H9 (cell line): Measurements from ENCODE around the gene SNX22. TPM values are rescaled to one million over a fixed set of nuclear protein-coding genes. Genes with fewer than 3 reads are reported as not detected.

Source experiments
- DNase-seq: peaks from one replicate; pipeline ENCODE4 v3.0.0-alpha.2; 2017
- H2AFZ ChIP-seq: one replicate; pipeline ENCODE4 v1.6.1; 2013; ENCODE audit warnings: mild to moderate bottlenecking, low read length, control low read depth, moderate library complexity
- H2AK5ac ChIP-seq: 2 replicates; pipeline ENCODE4 v1.6.1; 2013; ENCODE audit warnings: low read length, control low read depth, mixed read lengths; ENCODE audit not compliant: insufficient read length
- H2BK120ac ChIP-seq: one replicate; pipeline ENCODE4 v1.6.1; 2013; ENCODE audit warnings: low read depth, mild to moderate bottlenecking, low read length, control low read depth, inconsistent platforms; ENCODE audit not compliant: poor library complexity, severe bottlenecking
- H2BK12ac ChIP-seq: 2 replicates; pipeline ENCODE4 v1.6.1; 2013; ENCODE audit warnings: low read length, control low read depth, mixed read lengths, low read depth; ENCODE audit not compliant: insufficient read length
- H2BK15ac ChIP-seq: 2 replicates; pipeline ENCODE4 v1.6.1; 2013; ENCODE audit warnings: low read depth, low read length, control low read depth
- H2BK20ac ChIP-seq: one replicate; pipeline ENCODE4 v1.6.1; 2013; ENCODE audit warnings: low read depth, mild to moderate bottlenecking, low read length, control low read depth, inconsistent platforms; ENCODE audit not compliant: poor library complexity, severe bottlenecking
- H2BK5ac ChIP-seq: 2 replicates; pipeline ENCODE4 v1.6.1; 2013; ENCODE audit warnings: low read length, control low read depth, mixed read lengths; ENCODE audit not compliant: insufficient read length
- H3K14ac ChIP-seq: 2 replicates; pipeline ENCODE4 v1.6.1; 2013; ENCODE audit warnings: low read length, control low read depth; ENCODE audit not compliant: insufficient read depth
- H3K18ac ChIP-seq: 2 replicates; pipeline ENCODE4 v1.6.1; 2013; ENCODE audit warnings: low read depth, mild to moderate bottlenecking, mixed read lengths, low read length, control low read depth; ENCODE audit not compliant: insufficient read length
- H3K23ac ChIP-seq: 2 replicates; pipeline ENCODE4 v1.6.1; 2013; ENCODE audit warnings: low read length, control low read depth, mixed read lengths, low read depth; ENCODE audit not compliant: insufficient read length
- H3K23me2 ChIP-seq: 2 replicates; pipeline ENCODE4 v1.6.1; 2013; ENCODE audit warnings: low read depth, mild to moderate bottlenecking, mixed read lengths, low read length, control low read depth; ENCODE audit not compliant: insufficient read length, poor library complexity, severe bottlenecking
- H3K27ac ChIP-seq: 2 replicates; pipeline ENCODE4 v1.5.1; 2013; ENCODE audit warnings: low read length, control low read depth, mixed read lengths, low read depth; ENCODE audit not compliant: insufficient read length
- H3K27me3 ChIP-seq: 2 replicates; pipeline ENCODE4 v1.6.1; 2013; ENCODE audit warnings: low read length, control low read depth, inconsistent platforms; ENCODE audit not compliant: insufficient read depth
- H3K4ac ChIP-seq: 2 replicates; pipeline ENCODE4 v1.6.1; 2013; ENCODE audit warnings: low read depth, mild to moderate bottlenecking, control low read depth, inconsistent platforms, low read length, moderate library complexity
- H3K4me1 ChIP-seq: 2 replicates; pipeline ENCODE4 v1.6.1; 2013; ENCODE audit warnings: low read length, control low read depth, inconsistent platforms; ENCODE audit not compliant: insufficient read depth
- H3K4me2 ChIP-seq: 2 replicates; pipeline ENCODE4 v1.6.1; 2013; ENCODE audit warnings: low read length, control low read depth, mixed read lengths; ENCODE audit not compliant: insufficient read length, insufficient read depth
- H3K56ac ChIP-seq: 2 replicates; pipeline ENCODE4 v1.6.1; 2013; ENCODE audit warnings: low read depth, mild to moderate bottlenecking, mixed read lengths, low read length, control low read depth; ENCODE audit not compliant: insufficient read length
- H3K79me1 ChIP-seq: 2 replicates; pipeline ENCODE4 v1.6.1; 2013; ENCODE audit warnings: low read depth, mild to moderate bottlenecking, moderate library complexity, low read length, control low read depth, inconsistent platforms; ENCODE audit not compliant: insufficient read depth, poor library complexity, severe bottlenecking
- H3K79me2 ChIP-seq: 2 replicates; pipeline ENCODE4 v1.6.1; 2013; ENCODE audit warnings: low read length, control low read depth, inconsistent platforms; ENCODE audit not compliant: insufficient read depth
- H3K9ac ChIP-seq: 2 replicates; pipeline ENCODE4 v1.6.1; 2013; ENCODE audit warnings: low read length, control low read depth, mixed read lengths; ENCODE audit not compliant: insufficient read length; ENCODE audit errors: extremely low read depth
- H3K9me3 ChIP-seq: one replicate; pipeline ENCODE4 v1.6.1; 2013; ENCODE audit warnings: low read depth, low read length, inconsistent platforms; ENCODE audit not compliant: control insufficient read depth
- H3T11ph ChIP-seq: one replicate; pipeline ENCODE4 v1.6.1; 2013; ENCODE audit warnings: mild to moderate bottlenecking, low read length, control low read depth, inconsistent platforms
- H4K20me1 ChIP-seq: one replicate; pipeline ENCODE4 v1.6.1; 2013; ENCODE audit not compliant: control insufficient read depth, insufficient read length, insufficient read depth
- H4K5ac ChIP-seq: 2 replicates; pipeline ENCODE4 v1.6.1; 2013; ENCODE audit warnings: low read depth, mild to moderate bottlenecking, mixed read lengths, low read length, control low read depth; ENCODE audit not compliant: insufficient read length
- H4K8ac ChIP-seq: replicated peaks from 2 replicates; pipeline ENCODE4 v1.6.1; 2013; ENCODE audit warnings: low read length, control low read depth, mixed read lengths, low read depth; ENCODE audit not compliant: insufficient read length
- H4K91ac ChIP-seq: 2 replicates; pipeline ENCODE4 v1.6.1; 2013; ENCODE audit warnings: low read depth, mild to moderate bottlenecking, moderate library complexity, mixed read lengths, low read length, control low read depth; ENCODE audit not compliant: insufficient read length
- H3K27ac Mint-ChIP-seq, 3 experiments: 2 replicates in 2 of 3; 3 replicates in 1 of 3; pipeline ENCODE4 v1.8.0; 2020 to 2021; ENCODE audit warnings: mixed read lengths in 3 of 3, mild to moderate bottlenecking in 1 of 3, moderate library complexity in 1 of 3
- H3K27me3 Mint-ChIP-seq: 2 replicates; pipeline ENCODE4 v1.8.0; 2021; ENCODE audit warnings: low read depth, mild to moderate bottlenecking, moderate library complexity, mixed read lengths
- H3K36me3 Mint-ChIP-seq, 3 experiments: 2 replicates in 2 of 3; 3 replicates in 1 of 3; pipeline ENCODE4 v1.8.0; 2020 to 2021; ENCODE audit warnings: low read depth in 3 of 3, mixed read lengths in 3 of 3; ENCODE audit not compliant: insufficient read depth in 1 of 3
- H3K4me1 Mint-ChIP-seq, 2 experiments: 2 replicates each; pipeline ENCODE4 v1.8.0; 2020; ENCODE audit warnings: mixed read lengths in 2 of 2
- H3K4me3 Mint-ChIP-seq, 2 experiments: 2 replicates in 1 of 2; 3 replicates in 1 of 2; pipeline ENCODE4 v1.8.0; 2020 to 2021; ENCODE audit warnings: mild to moderate bottlenecking in 2 of 2, mixed read lengths in 2 of 2, moderate library complexity in 1 of 2
- H3K9me3 Mint-ChIP-seq, 2 experiments: 2 replicates in 1 of 2; 3 replicates in 1 of 2; pipeline ENCODE4 v1.8.0; 2020; ENCODE audit warnings: mild to moderate bottlenecking in 2 of 2, mixed read lengths in 2 of 2, moderate library complexity in 1 of 2
- CTCF ChIP-seq: fragments of 200-600 bp; sonication (generic); conservative IDR thresholded peaks from 3 replicates; pipeline ENCODE4 v1.8.0; 2021; ENCODE audit warnings: antibody characterized with exemption, mild to moderate bottlenecking
- WGBS: extraction: QIAGEN DNeasy Blood & Tissue Kit; methylation state at CpG from one replicate; pipeline ENCODE4 v1.1.7; 2013; ENCODE audit warnings: missing lambda C conversion rate, low lambda C conversion rate, mixed read lengths; ENCODE audit not compliant: insufficient read length; ENCODE audit errors: extremely low coverage; 5-methylcytosine and 5-hydroxymethylcytosine counted together
- total RNA-seq: library from RNA; stranded (reverse); gene quantifications from 2 replicates; pipeline ENCODE4 v1.2.1, GENCODE V29; 2021

The SNX22 gene
- total RNA-seq, 1 experiment from 2014 or later, result 4.8 TPM

GRCh38 chr15:64153480-64154367 lies 2.2 kb downstream of the SNX22 start:
- Histone ChIP-seq H3K27ac (no peak overlapping the region), H3K4me2 (peak overlapping the region; percentile 41), H3T11ph (no peak overlapping the region), H3K23ac (no peak overlapping the region), H3K79me1 (no peaks in the 10 kb centered on the region), H3K79me2 (no peaks in the 10 kb centered on the region), H2BK20ac (no peak overlapping the region), H4K5ac (no peak overlapping the region), H3K18ac (no peak overlapping the region), H2AFZ (no peak overlapping the region), H3K27me3 (no peaks in the 10 kb centered on the region), H2BK12ac (no peak overlapping the region), H3K4me1 (no peaks in the 10 kb centered on the region), H2BK15ac (no peak overlapping the region), H3K4ac (no peak overlapping the region), H3K9ac (no peak overlapping the region), H3K23me2 (peaks cover 6% of the 10 kb centered on the region), H4K91ac (no peak overlapping the region), H2BK5ac (no peak overlapping the region), H4K8ac (no peak overlapping the region), H3K14ac (no peak overlapping the region), H2AK5ac (no peak overlapping the region), H4K20me1 (no peaks in the 10 kb centered on the region), H2BK120ac (no peak overlapping the region), H3K9me3 (no peaks in the 10 kb centered on the region), H3K56ac (no peak overlapping the region)
- H3K27ac Mint-ChIP-seq, result peak overlapping the region in 1 of 3 experiments; percentile 90; a peak in 2 of 7 replicates
- no CpG with 5 or more reads among the region's 12 CpGs for WGBS
- no peaks in the 10 kb centered on the region for H3K9me3 Mint-ChIP-seq
- peak; percentile 99 for TF ChIP-seq CTCF
- H3K4me1 Mint-ChIP-seq, result peaks cover 19 to 22% of the 10 kb centered on the region in 2 experiments
- DNase-seq, result peak; percentile 95
- peaks cover 25% of the 10 kb centered on the region for H3K27me3 Mint-ChIP-seq
- peaks cover 21 to 43% (median 42%) of the 10 kb centered on the region in 3 experiments for H3K36me3 Mint-ChIP-seq
- H3K4me3 Mint-ChIP-seq, result peak overlapping the region; percentile 42 to 84
